H9 (cell line): ENCODE measurements around the gene TYK2. TPM values are rescaled to one million over a fixed set of nuclear protein-coding genes. Genes with fewer than 3 reads are reported as not detected.

ENCODE experiments used
- DNase-seq: peaks from one replicate; pipeline ENCODE4 v3.0.0-alpha.2; 2017
- H2AFZ ChIP-seq: one replicate; pipeline ENCODE4 v1.6.1; 2013; ENCODE audit warnings: mild to moderate bottlenecking, low read length, control low read depth, moderate library complexity
- H2AK5ac ChIP-seq: 2 replicates; pipeline ENCODE4 v1.6.1; 2013; ENCODE audit warnings: low read length, control low read depth, mixed read lengths; ENCODE audit not compliant: insufficient read length
- H2BK120ac ChIP-seq: one replicate; pipeline ENCODE4 v1.6.1; 2013; ENCODE audit warnings: low read depth, mild to moderate bottlenecking, low read length, control low read depth, inconsistent platforms; ENCODE audit not compliant: poor library complexity, severe bottlenecking
- H2BK12ac ChIP-seq: 2 replicates; pipeline ENCODE4 v1.6.1; 2013; ENCODE audit warnings: low read length, control low read depth, mixed read lengths, low read depth; ENCODE audit not compliant: insufficient read length
- H2BK15ac ChIP-seq: 2 replicates; pipeline ENCODE4 v1.6.1; 2013; ENCODE audit warnings: low read depth, low read length, control low read depth
- H2BK20ac ChIP-seq: one replicate; pipeline ENCODE4 v1.6.1; 2013; ENCODE audit warnings: low read depth, mild to moderate bottlenecking, low read length, control low read depth, inconsistent platforms; ENCODE audit not compliant: poor library complexity, severe bottlenecking
- H2BK5ac ChIP-seq: 2 replicates; pipeline ENCODE4 v1.6.1; 2013; ENCODE audit warnings: low read length, control low read depth, mixed read lengths; ENCODE audit not compliant: insufficient read length
- H3K14ac ChIP-seq: 2 replicates; pipeline ENCODE4 v1.6.1; 2013; ENCODE audit warnings: low read length, control low read depth; ENCODE audit not compliant: insufficient read depth
- H3K18ac ChIP-seq: 2 replicates; pipeline ENCODE4 v1.6.1; 2013; ENCODE audit warnings: low read depth, mild to moderate bottlenecking, mixed read lengths, low read length, control low read depth; ENCODE audit not compliant: insufficient read length
- H3K23ac ChIP-seq: 2 replicates; pipeline ENCODE4 v1.6.1; 2013; ENCODE audit warnings: low read length, control low read depth, mixed read lengths, low read depth; ENCODE audit not compliant: insufficient read length
- H3K23me2 ChIP-seq: 2 replicates; pipeline ENCODE4 v1.6.1; 2013; ENCODE audit warnings: low read depth, mild to moderate bottlenecking, mixed read lengths, low read length, control low read depth; ENCODE audit not compliant: insufficient read length, poor library complexity, severe bottlenecking
- H3K27ac ChIP-seq: 2 replicates; pipeline ENCODE4 v1.5.1; 2013; ENCODE audit warnings: low read length, control low read depth, mixed read lengths, low read depth; ENCODE audit not compliant: insufficient read length
- H3K27me3 ChIP-seq: 2 replicates; pipeline ENCODE4 v1.6.1; 2013; ENCODE audit warnings: low read length, control low read depth, inconsistent platforms; ENCODE audit not compliant: insufficient read depth
- H3K4ac ChIP-seq: 2 replicates; pipeline ENCODE4 v1.6.1; 2013; ENCODE audit warnings: low read depth, mild to moderate bottlenecking, control low read depth, inconsistent platforms, low read length, moderate library complexity
- H3K4me1 ChIP-seq: 2 replicates; pipeline ENCODE4 v1.6.1; 2013; ENCODE audit warnings: low read length, control low read depth, inconsistent platforms; ENCODE audit not compliant: insufficient read depth
- H3K4me2 ChIP-seq: 2 replicates; pipeline ENCODE4 v1.6.1; 2013; ENCODE audit warnings: low read length, control low read depth, mixed read lengths; ENCODE audit not compliant: insufficient read length, insufficient read depth
- H3K56ac ChIP-seq: 2 replicates; pipeline ENCODE4 v1.6.1; 2013; ENCODE audit warnings: low read depth, mild to moderate bottlenecking, mixed read lengths, low read length, control low read depth; ENCODE audit not compliant: insufficient read length
- H3K79me1 ChIP-seq: 2 replicates; pipeline ENCODE4 v1.6.1; 2013; ENCODE audit warnings: low read depth, mild to moderate bottlenecking, moderate library complexity, low read length, control low read depth, inconsistent platforms; ENCODE audit not compliant: insufficient read depth, poor library complexity, severe bottlenecking
- H3K79me2 ChIP-seq: 2 replicates; pipeline ENCODE4 v1.6.1; 2013; ENCODE audit warnings: low read length, control low read depth, inconsistent platforms; ENCODE audit not compliant: insufficient read depth
- H3K9ac ChIP-seq: 2 replicates; pipeline ENCODE4 v1.6.1; 2013; ENCODE audit warnings: low read length, control low read depth, mixed read lengths; ENCODE audit not compliant: insufficient read length; ENCODE audit errors: extremely low read depth
- H3K9me3 ChIP-seq: one replicate; pipeline ENCODE4 v1.6.1; 2013; ENCODE audit warnings: low read depth, low read length, inconsistent platforms; ENCODE audit not compliant: control insufficient read depth
- H3T11ph ChIP-seq: one replicate; pipeline ENCODE4 v1.6.1; 2013; ENCODE audit warnings: mild to moderate bottlenecking, low read length, control low read depth, inconsistent platforms
- H4K20me1 ChIP-seq: one replicate; pipeline ENCODE4 v1.6.1; 2013; ENCODE audit not compliant: control insufficient read depth, insufficient read length, insufficient read depth
- H4K5ac ChIP-seq: 2 replicates; pipeline ENCODE4 v1.6.1; 2013; ENCODE audit warnings: low read depth, mild to moderate bottlenecking, mixed read lengths, low read length, control low read depth; ENCODE audit not compliant: insufficient read length
- H4K8ac ChIP-seq: replicated peaks from 2 replicates; pipeline ENCODE4 v1.6.1; 2013; ENCODE audit warnings: low read length, control low read depth, mixed read lengths, low read depth; ENCODE audit not compliant: insufficient read length
- H4K91ac ChIP-seq: 2 replicates; pipeline ENCODE4 v1.6.1; 2013; ENCODE audit warnings: low read depth, mild to moderate bottlenecking, moderate library complexity, mixed read lengths, low read length, control low read depth; ENCODE audit not compliant: insufficient read length
- H3K27ac Mint-ChIP-seq, 3 experiments: 2 replicates in 2 of 3; 3 replicates in 1 of 3; pipeline ENCODE4 v1.8.0; 2020 to 2021; ENCODE audit warnings: mixed read lengths in 3 of 3, mild to moderate bottlenecking in 1 of 3, moderate library complexity in 1 of 3
- H3K27me3 Mint-ChIP-seq: 2 replicates; pipeline ENCODE4 v1.8.0; 2021; ENCODE audit warnings: low read depth, mild to moderate bottlenecking, moderate library complexity, mixed read lengths
- H3K36me3 Mint-ChIP-seq, 3 experiments: 2 replicates in 2 of 3; 3 replicates in 1 of 3; pipeline ENCODE4 v1.8.0; 2020 to 2021; ENCODE audit warnings: low read depth in 3 of 3, mixed read lengths in 3 of 3; ENCODE audit not compliant: insufficient read depth in 1 of 3
- H3K4me1 Mint-ChIP-seq, 2 experiments: 2 replicates each; pipeline ENCODE4 v1.8.0; 2020; ENCODE audit warnings: mixed read lengths in 2 of 2
- H3K4me3 Mint-ChIP-seq, 2 experiments: 2 replicates in 1 of 2; 3 replicates in 1 of 2; pipeline ENCODE4 v1.8.0; 2020 to 2021; ENCODE audit warnings: mild to moderate bottlenecking in 2 of 2, mixed read lengths in 2 of 2, moderate library complexity in 1 of 2
- H3K9me3 Mint-ChIP-seq, 2 experiments: 2 replicates in 1 of 2; 3 replicates in 1 of 2; pipeline ENCODE4 v1.8.0; 2020; ENCODE audit warnings: mild to moderate bottlenecking in 2 of 2, mixed read lengths in 2 of 2, moderate library complexity in 1 of 2
- CTCF ChIP-seq: fragments of 200-600 bp; sonication (generic); conservative IDR thresholded peaks from 3 replicates; pipeline ENCODE4 v1.8.0; 2021; ENCODE audit warnings: antibody characterized with exemption, mild to moderate bottlenecking
- WGBS: extraction: QIAGEN DNeasy Blood & Tissue Kit; methylation state at CpG from one replicate; pipeline ENCODE4 v1.1.7; 2013; ENCODE audit warnings: missing lambda C conversion rate, low lambda C conversion rate, mixed read lengths; ENCODE audit not compliant: insufficient read length; ENCODE audit errors: extremely low coverage; 5-methylcytosine and 5-hydroxymethylcytosine counted together
- total RNA-seq: library from RNA; stranded (reverse); gene quantifications from 2 replicates; pipeline ENCODE4 v1.2.1, GENCODE V29; 2021

The TYK2 gene
- total RNA-seq, 1 experiment from 2014 or later: 61.4 TPM

DNA sequence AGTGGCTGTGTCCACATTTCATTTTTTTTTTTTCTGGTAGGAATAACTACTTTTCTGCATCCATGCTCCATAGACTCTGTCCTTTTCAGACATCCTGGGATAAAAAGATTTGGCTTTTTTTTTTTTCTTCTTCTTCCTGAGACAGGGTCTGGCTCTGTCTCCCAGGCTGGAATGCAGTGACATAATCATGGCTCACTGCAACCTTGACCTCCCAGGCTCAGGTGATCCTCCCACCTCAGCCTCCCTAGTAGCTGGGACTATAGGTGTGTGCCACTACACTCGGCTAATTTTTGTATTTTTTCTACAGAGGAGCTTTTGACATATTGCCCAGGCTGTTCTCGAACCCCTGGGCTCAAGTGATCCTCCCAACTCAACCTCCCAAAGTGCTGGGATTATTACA is 36.9 kb downstream of the TYK2 start:
- Histone ChIP-seq H3K23me2 (no peaks in the 10 kb centered on the region), H3K27me3 (no peaks in the 10 kb centered on the region), H3K14ac (no peak overlapping the region), H3K79me1 (no peaks in the 10 kb centered on the region), H3K4me1 (peaks cover 6% of the 10 kb centered on the region; the same call in 1 of the 2 replicates), H2BK12ac (no peak overlapping the region), H2BK5ac (no peak overlapping the region), H3K56ac (no peak overlapping the region), H3K79me2 (no peaks in the 10 kb centered on the region), H2AFZ (no peak overlapping the region), H3K9me3 (no peaks in the 10 kb centered on the region), H4K20me1 (no peaks in the 10 kb centered on the region), H3K9ac (no peak overlapping the region), H2BK20ac (no peak overlapping the region), H2AK5ac (no peak overlapping the region), H2BK15ac (no peak overlapping the region), H3T11ph (no peak overlapping the region), H3K4me2 (no peak overlapping the region), H3K4ac (no peak overlapping the region), H4K5ac (no peak overlapping the region), H4K91ac (no peak overlapping the region), H3K23ac (no peak overlapping the region), H2BK120ac (no peak overlapping the region), H4K8ac (no peak overlapping the region), H3K27ac (no peak overlapping the region), H3K18ac (no peak overlapping the region)
- Mint-ChIP-seq H3K27me3 (no peaks in the 10 kb centered on the region), H3K4me1 (peaks cover 12 to 17% of the 10 kb centered on the region in 2 experiments), H3K9me3 (no peaks in the 10 kb centered on the region), H3K27ac (no peak overlapping the region), H3K4me3 (no peak overlapping the region), H3K36me3 (no peaks in the 10 kb centered on the region)
- WGBS: no CpG with 5 or more reads among the region's 2 CpGs
- no peak for DNase-seq
- no peak for TF ChIP-seq CTCF
